RPMI8226 (cell line): Measurements from ENCODE around the gene IFNA1.
"Not testable (repeated sequence)": the region's sequence is repeated elsewhere in the genome, so short reads cannot be mapped to it uniquely, and the experiment has no call there.

Experiments
- DNase-seq: peaks from one replicate; pipeline ENCODE4 v3.0.0-alpha.2; 2015

The IFNA1 gene

GRCh38 chr9:21440139-21440538 lies at the start of gene IFNA1:
TSS of gene IFNA1 (plus strand) at chr9:21440439. CDS start at chr9:21440508, 69 bp downstream.
- no peak for DNase-seq

GRCh38 chr9:21392270-21392669 lies 48.0 kb upstream of the IFNA1 start:
- peak; percentile 69 for DNase-seq

- DNase-seq, result peak; percentile 44
Observed at GRCh38 chr9:21395778-21396717, 44.2 kb upstream of the IFNA1 start.

GRCh38 chr9:21398955-21399489 lies 41.2 kb upstream of the IFNA1 start:
- DNase-seq, result peak; percentile 82

- DNase-seq, result no peak
Observed at GRCh38 chr9:21399956-21400355, 40.3 kb upstream of the IFNA1 start.

GRCh38 chr9:21402386-21403251 lies 37.6 kb upstream of the IFNA1 start:
- DNase-seq, result no peak

GRCh38 chr9:21404146-21404545 lies 36.1 kb upstream of the IFNA1 start:
- DNase-seq, result no peak

GRCh38 chr9:21408817-21409216 lies 31.4 kb upstream of the IFNA1 start, which contains the start of gene IFNA8:
TSS of gene IFNA8 (plus strand) at chr9:21409117. CDS start at chr9:21409177, 60 bp downstream.
- DNase-seq, result no peak

GRCh38 chr9:21412107-21412506 lies 28.1 kb upstream of the IFNA1 start:
- DNase-seq, result no peak

- DNase-seq, result no peak
Observed at GRCh38 chr9:21413151-21413550, 27.1 kb upstream of the IFNA1 start.

- peak; percentile 19 for DNase-seq
Observed at GRCh38 chr9:21413624-21414023, 26.6 kb upstream of the IFNA1 start.

GRCh38 chr9:21414220-21414940 lies 25.9 kb upstream of the IFNA1 start:
- DNase-seq, result no peak

GRCh38 chr9:21415493-21416267 lies 24.6 kb upstream of the IFNA1 start:
- no peak for DNase-seq

GRCh38 chr9:21428235-21428634 lies 12.0 kb upstream of the IFNA1 start:
- no peak for DNase-seq

- DNase-seq, result no peak
Observed at GRCh38 chr9:21429191-21429590, 11.0 kb upstream of the IFNA1 start.

GRCh38 chr9:21432672-21433425 lies 7.4 kb upstream of the IFNA1 start:
- peak; percentile 40 for DNase-seq

- DNase-seq, result peak; percentile 80
Observed at GRCh38 chr9:21434202-21435014, 5.8 kb upstream of the IFNA1 start.

GRCh38 chr9:21435015-21435383 lies 5.2 kb upstream of the IFNA1 start:
- not testable (repeated sequence) for DNase-seq

- DNase-seq, result peak; percentile 88
Observed at GRCh38 chr9:21443849-21444625, 3.8 kb downstream of the IFNA1 start.
